Transverse colon (tissue), 4 donors: ENCODE data around the gene TRMO.

Experiments used
- POLR2AphosphoS5 ChIP-seq, 3 donors: sonication (generic); formaldehyde crosslinking; IDR thresholded peaks; one replicate each; pipeline ENCODE4 v1.6.1; 2016; ENCODE audit warnings: antibody characterized with exemption in 3 of 3
- TF ChIP-seq, protein P1 (sequence below), 5 experiments: fragments of 200-600 bp in 3 of 5; fragments of 450-650 bp in 2 of 5; sonication (generic) in 3 of 5; IDR thresholded peaks; 1 replicate in 2 of 5; 2 replicates in 3 of 5; pipeline ENCODE4 v1.5.1; 2016 to 2017; ENCODE audit warnings: antibody characterized with exemption in 5 of 5, inconsistent platforms in 3 of 5, mild to moderate bottlenecking in 2 of 5, moderate library complexity in 1 of 5

DNA sequence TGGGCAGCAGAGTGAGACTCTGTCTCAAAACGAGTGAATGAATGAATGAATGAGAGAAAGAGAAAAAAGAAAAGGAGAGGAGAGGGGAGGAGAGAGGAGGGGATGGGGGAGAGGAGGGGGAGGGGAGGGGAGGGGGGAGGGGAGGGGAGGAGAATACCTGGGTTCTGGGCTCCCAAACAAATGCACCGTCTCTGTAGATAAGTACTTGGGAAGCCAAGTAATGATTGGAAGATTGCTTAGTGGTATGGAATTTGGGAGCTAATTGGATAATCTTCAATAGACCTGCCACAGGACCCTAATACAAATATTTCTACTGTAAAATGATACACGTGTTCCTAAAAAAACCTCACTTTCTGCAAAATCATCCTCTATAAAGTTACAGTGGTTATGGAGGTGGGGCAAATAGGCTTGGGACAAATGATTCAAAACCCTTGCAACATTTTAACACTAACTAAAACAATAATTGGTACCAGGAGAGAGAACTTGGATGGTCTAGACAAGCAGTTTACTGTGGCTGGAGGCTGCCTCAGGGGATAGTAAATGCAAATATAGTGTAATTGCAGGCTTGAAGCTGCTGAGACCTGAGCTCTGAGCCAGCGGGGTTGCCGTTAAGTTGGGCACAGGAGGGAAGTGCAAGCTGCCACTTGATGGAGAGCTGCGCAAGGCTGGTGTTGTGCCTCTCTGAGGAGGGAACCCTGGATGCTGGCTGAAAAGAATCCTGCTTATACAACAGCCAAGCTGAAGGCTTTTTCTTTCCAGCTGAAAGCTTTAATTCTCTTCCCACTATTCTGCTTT, 12.2 kb upstream of the TRMO start:
- TF ChIP-seq, protein P1, sequence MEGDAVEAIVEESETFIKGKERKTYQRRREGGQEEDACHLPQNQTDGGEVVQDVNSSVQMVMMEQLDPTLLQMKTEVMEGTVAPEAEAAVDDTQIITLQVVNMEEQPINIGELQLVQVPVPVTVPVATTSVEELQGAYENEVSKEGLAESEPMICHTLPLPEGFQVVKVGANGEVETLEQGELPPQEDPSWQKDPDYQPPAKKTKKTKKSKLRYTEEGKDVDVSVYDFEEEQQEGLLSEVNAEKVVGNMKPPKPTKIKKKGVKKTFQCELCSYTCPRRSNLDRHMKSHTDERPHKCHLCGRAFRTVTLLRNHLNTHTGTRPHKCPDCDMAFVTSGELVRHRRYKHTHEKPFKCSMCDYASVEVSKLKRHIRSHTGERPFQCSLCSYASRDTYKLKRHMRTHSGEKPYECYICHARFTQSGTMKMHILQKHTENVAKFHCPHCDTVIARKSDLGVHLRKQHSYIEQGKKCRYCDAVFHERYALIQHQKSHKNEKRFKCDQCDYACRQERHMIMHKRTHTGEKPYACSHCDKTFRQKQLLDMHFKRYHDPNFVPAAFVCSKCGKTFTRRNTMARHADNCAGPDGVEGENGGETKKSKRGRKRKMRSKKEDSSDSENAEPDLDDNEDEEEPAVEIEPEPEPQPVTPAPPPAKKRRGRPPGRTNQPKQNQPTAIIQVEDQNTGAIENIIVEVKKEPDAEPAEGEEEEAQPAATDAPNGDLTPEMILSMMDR (IDR thresholded peaks at IDR 0.05), result no peak
- TF ChIP-seq POLR2AphosphoS5 (IDR thresholded peaks at IDR 0.05), result no peak
